Measurements from ENCODE around the gene SLFNL1. TPM values are rescaled to one million over a fixed set of nuclear protein-coding genes. Genes with fewer than 3 reads are reported as not detected.
A peak's percentile ranks its signal among the peaks of the same experiment; 100 is the strongest.

The SLFNL1 gene
- polyA plus RNA-seq, 2 of the 4 experiments (the other 2 are of a cell fraction): 0.01 to 0.03 TPM

- TF ChIP-seq RFX5 (IDR thresholded peaks at IDR 0.05) (no peak), KDM1A (IDR thresholded peaks at IDR 0.05; ENCODE audit: low read depth) (no peak), MAFK (IDR thresholded peaks at IDR 0.05; ENCODE audit: partially characterized antibody) (no peak), SREBF2 (IDR thresholded peaks at IDR 0.05) (no peak), ZSCAN20 (CRISPR knock-in tag; IDR thresholded peaks at IDR 0.05) (no peak), CBX8 (IDR thresholded peaks at IDR 0.05) (no peak), FOXS1 (CRISPR knock-in tag; IDR thresholded peaks at IDR 0.05) (no peak), JUN (IDR thresholded peaks at IDR 0.05) (no peak), RARB (CRISPR knock-in tag; IDR thresholded peaks at IDR 0.05) (no peak), ESRRA (IDR thresholded peaks at IDR 0.05; ENCODE audit: borderline replicate concordance, low read length) (no peak), CEBPB (IDR thresholded peaks at IDR 0.05) (no peak), EHMT2 (IDR thresholded peaks at IDR 0.05; ENCODE audit: low read depth) (no peak)
- TF ChIP-seq, protein P1, sequence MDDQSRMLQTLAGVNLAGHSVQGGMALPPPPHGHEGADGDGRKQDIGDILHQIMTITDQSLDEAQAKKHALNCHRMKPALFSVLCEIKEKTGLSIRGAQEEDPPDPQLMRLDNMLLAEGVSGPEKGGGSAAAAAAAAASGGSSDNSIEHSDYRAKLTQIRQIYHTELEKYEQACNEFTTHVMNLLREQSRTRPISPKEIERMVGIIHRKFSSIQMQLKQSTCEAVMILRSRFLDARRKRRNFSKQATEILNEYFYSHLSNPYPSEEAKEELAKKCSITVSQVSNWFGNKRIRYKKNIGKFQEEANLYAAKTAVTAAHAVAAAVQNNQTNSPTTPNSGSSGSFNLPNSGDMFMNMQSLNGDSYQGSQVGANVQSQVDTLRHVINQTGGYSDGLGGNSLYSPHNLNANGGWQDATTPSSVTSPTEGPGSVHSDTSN (IDR thresholded peaks at IDR 0.05): no peak
- FAIRE-seq: no peak
These were observed 22.7 kb upstream of the SLFNL1 start for GRCh38 chr1:41044187-41044586.

GRCh38 chr1:41041614-41042270, 20.2 kb upstream of the SLFNL1 start:
- no peak for TF ChIP-seq RCOR1 (IDR thresholded peaks at IDR 0.05; ENCODE audit: low read depth, low read length)
- no peak for TF ChIP-seq CHD2 (IDR thresholded peaks at IDR 0.05; ENCODE audit: low read length, partially characterized antibody)
- no peak for TF ChIP-seq RFX5 (IDR thresholded peaks at IDR 0.05)
- no peak for TF ChIP-seq CEBPB (IDR thresholded peaks at IDR 0.05)
- TF ChIP-seq, protein P2, sequence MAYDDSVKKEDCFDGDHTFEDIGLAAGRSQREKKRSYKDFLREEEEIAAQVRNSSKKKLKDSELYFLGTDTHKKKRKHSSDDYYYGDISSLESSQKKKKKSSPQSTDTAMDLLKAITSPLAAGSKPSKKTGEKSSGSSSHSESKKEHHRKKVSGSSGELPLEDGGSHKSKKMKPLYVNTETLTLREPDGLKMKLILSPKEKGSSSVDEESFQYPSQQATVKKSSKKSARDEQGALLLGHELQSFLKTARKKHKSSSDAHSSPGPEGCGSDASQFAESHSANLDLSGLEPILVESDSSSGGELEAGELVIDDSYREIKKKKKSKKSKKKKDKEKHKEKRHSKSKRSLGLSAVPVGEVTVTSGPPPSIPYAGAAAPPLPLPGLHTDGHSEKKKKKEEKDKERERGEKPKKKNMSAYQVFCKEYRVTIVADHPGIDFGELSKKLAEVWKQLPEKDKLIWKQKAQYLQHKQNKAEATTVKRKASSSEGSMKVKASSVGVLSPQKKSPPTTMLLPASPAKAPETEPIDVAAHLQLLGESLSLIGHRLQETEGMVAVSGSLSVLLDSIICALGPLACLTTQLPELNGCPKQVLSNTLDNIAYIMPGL (CRISPR knock-in tag; IDR thresholded peaks at IDR 0.05; ENCODE audit: borderline replicate concordance): no peak
- TF ChIP-seq, protein P3, sequence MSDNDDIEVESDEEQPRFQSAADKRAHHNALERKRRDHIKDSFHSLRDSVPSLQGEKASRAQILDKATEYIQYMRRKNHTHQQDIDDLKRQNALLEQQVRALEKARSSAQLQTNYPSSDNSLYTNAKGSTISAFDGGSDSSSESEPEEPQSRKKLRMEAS (IDR thresholded peaks at IDR 0.05): no peak
- TF ChIP-seq FOSB (CRISPR knock-in tag; IDR thresholded peaks at IDR 0.05): no peak
- TF ChIP-seq EHMT2 (IDR thresholded peaks at IDR 0.05; ENCODE audit: low read depth): no peak
- TF ChIP-seq SREBF2 (IDR thresholded peaks at IDR 0.05): no peak
- TF ChIP-seq JUNB (IDR thresholded peaks at IDR 0.05): no peak
- no peak for TF ChIP-seq FOSL2 (IDR thresholded peaks at IDR 0.05)
- no peak for TF ChIP-seq FOSL2 (CRISPR knock-in tag; IDR thresholded peaks at IDR 0.05)
- no peak for TF ChIP-seq FOXS1 (CRISPR knock-in tag; IDR thresholded peaks at IDR 0.05)
- no peak for TF ChIP-seq HOXA7 (CRISPR knock-in tag; IDR thresholded peaks at IDR 0.05)
- no peak for TF ChIP-seq POLR2AphosphoS2 (conservative IDR thresholded peaks at IDR 0.05; ENCODE audit: low read length)
- TF ChIP-seq CBX2 (IDR thresholded peaks at IDR 0.05; ENCODE audit: borderline replicate concordance, low read depth): no peak
- no peak for TF ChIP-seq RARB (CRISPR knock-in tag; IDR thresholded peaks at IDR 0.05)
- TF ChIP-seq HOXB13 (CRISPR knock-in tag; IDR thresholded peaks at IDR 0.05; ENCODE audit: low read depth): no peak
- no peak for TF ChIP-seq ZNF302 (CRISPR knock-in tag; IDR thresholded peaks at IDR 0.05)
- CTCF ChIA-PET: interaction anchor here (0.7 to 1.1 kb wide), 2 partner anchors 10 to 32 kb away, joined by 3 to 4 read pairs; no protein-coding TSS in a partner anchor

More at GRCh38 chr1:41044187-41044586, 22.7 kb upstream of the SLFNL1 start:
- Histone ChIP-seq H3K9me3 (no peaks in the 10 kb centered on the region), H3K4me2 (no peak overlapping the region), H3K4me1 (peaks cover 9% of the 10 kb centered on the region; the same call in 2 of the 3 replicates), H3K4me3 (no peak overlapping the region), H3K27ac (peak overlapping the region; percentile 24 to 25; a peak in 3 of 6 replicates)
- ChIA-PET CTCF (interaction anchor here (2.0 kb wide), 1 partner anchor 10 kb away, joined by 6 read pairs; no protein-coding TSS in a partner anchor), POLR2A (no interaction called here)
- ATAC-seq: no peak
- WGBS (ENCODE audit: missing lambda C conversion rate): 68% methylated on average over 2 of the region's 2 CpGs
- no peak for DNase-seq (ENCODE audit: low read depth in 1 of 2, low spot score in 1 of 2)

More at GRCh38 chr1:41041614-41042270, 20.2 kb upstream of the SLFNL1 start:
- peaks cover 9% of the 10 kb centered on the region; the same call in 2 of the 3 replicates for H3K4me1 ChIP-seq
- H3K27ac ChIP-seq: no peak overlapping the region
- no peak overlapping the region for H3K4me3 ChIP-seq
- peak in 1 of 2 experiments; percentile 6; a peak in 3 of 6 replicates for ATAC-seq
- WGBS (ENCODE audit: missing lambda C conversion rate): 94% methylated on average over 3 of the region's 3 CpGs
- DNase-seq (ENCODE audit: low read depth in 1 of 2, low spot score in 1 of 2): no peak
- FAIRE-seq: no peak
- H3K9me3 ChIP-seq: no peaks in the 10 kb centered on the region
- POLR2A ChIA-PET: no interaction called here
- no peak overlapping the region for H3K4me2 ChIP-seq
